Middle frontal gyrus (tissue), 1 donor: ENCODE results near the gene CFAP53.

Experiments
- DNase-seq: peaks from one replicate; pipeline ENCODE4 v3.0.0-alpha.2; 2015; ENCODE audit warnings: low spot score; ENCODE audit errors: extremely low spot score

The CFAP53 gene

DNA sequence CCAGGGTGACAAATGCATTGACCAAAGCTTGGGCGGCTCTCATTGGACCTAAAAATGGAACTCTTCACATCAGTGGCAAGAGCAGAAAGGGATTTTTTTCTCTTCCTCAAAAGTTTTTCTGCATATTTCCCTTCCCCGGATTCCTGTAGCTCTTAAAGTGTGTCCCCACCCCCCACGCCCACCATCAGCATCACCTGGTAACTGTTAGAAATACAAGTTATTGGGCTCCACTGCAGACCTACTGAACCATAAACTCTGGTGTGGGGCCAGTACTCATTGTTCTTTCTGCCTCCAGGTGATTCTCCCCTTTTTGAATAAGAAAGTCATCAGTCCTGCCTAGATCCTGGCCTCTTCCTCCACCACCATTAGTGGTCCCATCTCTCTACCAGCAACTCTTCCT lies 70.0 kb downstream of the CFAP53 start:
- DNase-seq, result no peak

DNA sequence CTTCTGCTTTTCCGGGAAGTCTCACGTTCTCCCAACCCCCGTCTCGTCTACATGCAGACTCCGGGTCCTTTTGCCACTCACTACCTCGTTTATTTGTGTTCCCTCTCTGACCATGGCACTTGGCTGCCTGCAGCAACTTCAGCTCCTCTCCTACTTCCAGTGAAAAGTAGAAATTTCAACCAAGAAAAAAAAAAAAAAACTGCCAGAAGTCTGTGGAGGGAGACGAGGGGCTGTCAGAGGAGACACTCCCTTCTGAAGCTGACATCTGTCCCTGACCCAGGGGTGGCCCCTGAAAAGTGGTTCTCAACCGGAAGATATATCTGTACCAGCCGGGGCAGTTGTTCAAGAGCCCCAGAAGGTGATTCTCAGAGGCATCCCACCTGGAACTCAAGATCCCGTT lies 70.6 kb downstream of the CFAP53 start:
- DNase-seq, result no peak

DNA sequence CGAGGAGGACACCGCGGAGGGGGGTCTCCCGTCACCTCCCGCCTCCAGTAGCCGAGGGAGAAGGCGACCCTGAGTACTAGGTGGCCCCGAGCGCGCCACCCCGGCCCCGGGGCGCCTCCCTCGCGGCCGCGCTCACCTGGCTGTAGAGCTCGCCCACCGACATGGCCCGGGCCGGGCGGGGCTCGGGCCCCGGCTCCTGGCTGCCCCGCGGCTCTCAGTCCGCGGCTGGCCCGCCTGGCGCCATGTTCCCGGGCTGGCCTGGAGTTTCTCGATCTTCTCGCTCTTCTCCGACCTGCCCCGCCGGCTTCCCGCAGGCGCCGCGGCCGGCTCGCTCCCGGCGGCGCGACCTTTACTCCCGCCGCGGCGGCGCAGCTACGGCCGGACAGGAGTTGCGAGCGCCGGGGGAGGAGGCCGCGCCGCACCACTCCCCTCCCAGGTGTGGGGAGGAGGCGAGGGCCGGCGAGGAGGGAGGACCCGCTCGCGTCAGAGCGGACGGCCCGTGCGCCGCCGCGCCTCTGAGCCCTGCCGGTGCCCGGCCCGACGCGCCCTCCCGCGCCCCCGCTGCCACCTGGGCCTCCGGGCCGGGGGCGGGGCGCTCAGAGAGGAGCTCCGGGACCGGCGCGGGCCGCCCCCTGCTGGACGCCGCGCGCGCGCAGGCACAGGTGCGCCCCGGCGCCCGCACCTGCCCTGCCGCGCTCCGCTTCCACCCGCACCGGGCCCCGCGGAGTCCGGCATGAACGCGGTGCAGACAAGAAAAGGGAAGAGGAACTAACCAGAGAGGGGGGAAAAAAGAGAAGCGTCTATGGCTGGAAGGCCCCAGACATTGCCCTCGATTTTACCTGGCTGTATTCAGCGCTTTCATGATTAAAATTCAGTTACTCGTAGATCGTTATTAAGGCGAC lies 71.4 kb downstream of the CFAP53 start, which contains the start of gene MYO5B:
TSS of gene MYO5B (minus strand) at position 517 of the 902 bp plus-strand sequence. CDS start at position 163, 354 bp downstream.
- no peak for DNase-seq

DNA sequence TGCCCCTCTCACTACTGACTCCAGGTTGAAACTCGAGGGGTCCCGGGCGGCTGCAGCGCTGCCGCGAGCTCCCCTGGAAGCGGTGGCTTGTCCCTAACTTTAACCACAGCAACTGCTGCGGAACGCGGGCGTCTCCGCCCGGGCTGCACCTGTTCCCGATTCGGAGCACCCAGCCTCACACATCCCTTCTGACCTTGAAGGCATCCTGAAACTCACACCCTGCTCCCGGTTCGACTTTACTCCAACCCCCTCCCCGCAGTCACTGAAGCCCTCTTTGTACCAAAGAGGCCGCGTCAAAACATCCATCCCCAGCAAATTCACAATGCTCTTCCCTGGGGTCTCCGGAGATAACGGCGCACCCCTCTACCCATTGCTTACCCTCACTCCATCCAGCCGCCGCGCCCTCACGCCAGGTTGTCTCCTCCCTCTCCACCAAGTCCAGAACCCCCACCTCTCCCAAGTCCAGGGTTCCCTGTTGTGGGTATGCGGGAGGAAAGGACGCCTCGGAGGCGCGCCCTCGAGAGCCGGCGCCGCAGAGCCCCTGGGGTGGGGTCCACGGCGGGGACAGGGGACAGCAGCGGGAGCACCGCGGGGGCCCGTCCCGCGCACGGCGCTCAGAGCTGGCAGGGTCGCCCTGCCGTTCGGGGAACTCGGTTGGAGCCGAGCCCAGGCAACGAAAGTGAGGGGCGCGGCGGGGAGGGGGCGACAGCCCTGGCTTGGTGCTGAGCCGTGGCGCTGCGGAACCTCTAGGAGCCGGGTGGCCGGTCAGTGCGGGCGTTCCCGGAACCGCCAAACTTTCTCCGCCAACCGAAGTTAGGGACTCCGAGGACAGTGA lies 72.3 kb downstream of the CFAP53 start:
- no peak for DNase-seq

- no peak for DNase-seq
Observed at GRCh38 chr18:50192995-50193795, 73.1 kb downstream of the CFAP53 start.

DNA sequence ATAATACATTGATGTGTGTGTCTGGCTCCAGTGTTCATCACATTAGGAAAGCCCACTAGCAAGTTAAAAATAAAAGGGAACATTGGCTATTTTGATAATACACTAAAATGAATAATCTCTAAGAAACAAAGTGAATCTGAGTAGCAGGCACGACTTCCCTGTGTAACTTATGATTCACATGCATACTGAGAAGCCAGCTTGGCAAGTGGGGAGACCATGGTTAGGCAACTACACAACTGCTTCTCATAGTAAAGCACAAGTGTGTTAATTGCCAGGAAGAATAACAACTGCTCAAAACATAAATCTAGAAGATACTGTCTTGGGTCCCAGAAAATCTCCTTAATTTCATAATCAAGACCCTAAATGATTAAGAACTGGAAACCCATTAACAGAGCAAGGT lies 75.4 kb downstream of the CFAP53 start:
- no peak for DNase-seq

GRCh38 chr18:50190236-50190635 lies 76.1 kb downstream of the CFAP53 start:
- DNase-seq, result no peak

DNA sequence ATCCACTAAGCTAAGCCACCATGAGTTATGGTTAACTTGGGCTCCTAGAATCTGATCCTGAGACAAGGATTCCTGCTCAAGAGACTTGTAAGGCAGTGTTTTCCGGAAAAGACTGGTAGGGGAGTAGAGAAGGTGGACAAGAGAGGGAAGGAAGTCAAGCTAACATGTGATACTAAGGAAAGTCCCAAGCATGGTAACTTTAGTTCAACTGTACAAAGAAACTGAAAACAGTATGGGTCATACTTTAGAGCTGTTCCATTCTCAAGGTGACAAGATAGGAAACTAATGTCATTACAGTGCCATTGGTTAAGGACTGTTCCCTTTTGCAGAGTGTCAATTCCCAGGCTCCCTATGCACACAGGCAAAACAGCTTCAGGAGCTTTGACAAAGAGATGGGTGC lies 77.1 kb downstream of the CFAP53 start:
- DNase-seq, result no peak

- DNase-seq, result no peak
Observed at GRCh38 chr18:50188652-50189051, 77.6 kb downstream of the CFAP53 start.

DNA sequence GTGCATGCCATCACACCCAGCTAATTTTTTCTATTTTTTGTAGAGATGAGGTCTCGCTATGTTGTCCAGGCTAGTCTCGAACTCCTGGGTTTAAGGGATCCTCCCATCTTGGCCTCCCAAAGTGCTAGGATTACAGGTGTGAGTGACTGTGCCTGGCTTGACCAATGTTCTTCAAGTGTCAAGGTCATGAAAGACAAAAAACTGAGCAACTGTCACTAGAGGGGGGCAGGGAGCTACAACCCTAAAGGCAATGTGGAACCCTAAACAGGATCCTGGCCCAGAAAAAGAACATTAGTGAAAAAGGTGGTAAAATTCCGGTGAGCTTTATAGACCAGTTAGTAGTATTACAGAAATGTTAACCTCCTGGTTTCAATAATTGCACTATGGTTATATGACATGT lies 78.6 kb downstream of the CFAP53 start:
- DNase-seq, result no peak

DNA sequence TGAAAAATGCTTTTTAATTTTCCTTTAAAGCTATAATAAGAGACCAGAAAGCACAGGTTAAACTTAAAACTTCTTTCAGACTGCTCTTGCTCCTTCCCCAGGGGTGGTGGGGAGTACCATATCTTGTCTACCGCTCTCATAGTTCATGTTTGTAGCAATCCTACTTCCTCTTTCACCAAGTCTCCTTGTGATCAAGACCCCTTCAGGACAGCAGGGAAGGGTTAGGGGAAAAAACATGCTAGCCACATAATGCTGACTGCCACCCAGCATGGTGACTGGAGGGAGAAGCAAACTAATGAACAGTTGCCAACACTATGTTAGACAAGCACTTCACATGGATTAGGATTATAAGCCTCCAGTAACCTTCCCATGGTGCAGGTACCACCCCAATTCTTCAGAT lies 79.9 kb downstream of the CFAP53 start:
- no peak for DNase-seq

DNA sequence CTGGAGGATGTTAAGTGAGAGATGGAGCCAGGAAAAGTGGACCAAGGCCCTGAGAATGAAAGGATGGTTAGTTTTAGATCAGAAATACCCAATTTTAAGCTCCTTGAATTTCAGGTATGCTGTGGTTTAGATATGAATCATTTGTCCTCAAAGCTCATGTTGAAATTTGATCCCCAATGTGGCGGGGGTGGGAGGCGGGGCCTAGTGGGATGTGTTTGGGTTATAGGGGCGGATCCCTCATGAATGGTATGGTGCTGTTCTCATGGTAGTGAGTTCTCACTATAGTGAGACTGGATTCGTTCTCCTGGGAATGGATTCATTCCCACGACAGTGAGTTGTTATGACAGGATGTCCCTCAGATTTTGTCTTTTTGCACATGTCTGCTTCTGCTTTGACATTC lies 82.7 kb downstream of the CFAP53 start:
- DNase-seq, result no peak

DNA sequence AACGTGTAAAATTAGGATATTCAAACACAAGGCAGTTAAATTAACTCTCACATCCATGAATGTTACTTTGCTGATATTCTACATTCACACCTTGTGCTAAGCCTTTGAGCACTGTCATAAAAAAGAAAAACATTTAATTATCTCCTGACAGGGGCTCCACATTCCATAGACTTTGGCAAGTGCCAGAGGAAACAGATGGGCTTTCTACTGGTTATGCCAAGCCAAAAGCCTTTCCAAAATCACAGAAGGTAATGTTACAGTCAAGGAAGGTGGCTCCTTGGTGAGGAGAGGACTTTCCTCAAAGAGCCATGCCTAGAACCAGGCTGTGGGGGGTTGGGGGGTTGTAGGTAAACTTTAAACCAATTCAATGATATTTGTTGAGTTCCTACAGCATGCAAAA lies 83.8 kb downstream of the CFAP53 start:
- DNase-seq, result no peak

DNA sequence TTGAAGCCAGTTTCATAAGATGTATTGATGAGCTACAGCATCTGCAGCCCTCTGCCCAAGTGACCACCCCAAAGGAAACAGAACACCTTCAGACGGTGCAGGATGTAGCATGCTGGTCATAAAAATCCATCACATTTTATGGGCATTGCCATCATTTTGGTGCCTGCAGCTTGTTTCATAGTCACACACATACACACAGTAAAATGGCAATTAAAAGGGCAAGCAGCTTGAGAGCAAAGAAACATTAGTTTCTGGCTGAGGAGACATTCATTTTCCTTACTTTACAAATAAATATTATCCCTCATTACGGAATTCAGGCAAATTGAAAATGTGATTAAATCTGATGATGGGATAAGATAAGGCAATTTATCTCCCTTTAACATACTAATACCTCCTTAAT lies 84.7 kb downstream of the CFAP53 start:
- DNase-seq, result no peak

DNA sequence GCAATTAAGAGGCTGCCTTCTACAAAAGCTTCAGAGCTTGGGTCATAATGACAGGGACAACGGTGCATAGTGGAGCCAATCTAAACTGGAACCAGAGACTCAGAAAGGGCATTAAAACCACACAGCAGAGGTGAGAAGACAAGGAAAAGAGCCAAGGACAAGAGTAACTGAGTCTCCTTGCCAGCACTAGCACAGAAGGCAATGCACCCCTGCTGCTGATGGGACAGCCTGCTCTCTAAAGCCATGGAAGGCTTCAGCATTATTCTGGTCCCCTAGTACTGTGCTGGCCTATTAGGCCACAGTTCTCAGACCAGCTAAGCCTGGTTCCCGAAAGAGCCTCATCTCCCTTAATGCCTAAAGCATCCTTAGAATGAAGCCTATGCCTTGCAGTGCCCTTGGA lies 86.8 kb downstream of the CFAP53 start:
- no peak for DNase-seq

DNA sequence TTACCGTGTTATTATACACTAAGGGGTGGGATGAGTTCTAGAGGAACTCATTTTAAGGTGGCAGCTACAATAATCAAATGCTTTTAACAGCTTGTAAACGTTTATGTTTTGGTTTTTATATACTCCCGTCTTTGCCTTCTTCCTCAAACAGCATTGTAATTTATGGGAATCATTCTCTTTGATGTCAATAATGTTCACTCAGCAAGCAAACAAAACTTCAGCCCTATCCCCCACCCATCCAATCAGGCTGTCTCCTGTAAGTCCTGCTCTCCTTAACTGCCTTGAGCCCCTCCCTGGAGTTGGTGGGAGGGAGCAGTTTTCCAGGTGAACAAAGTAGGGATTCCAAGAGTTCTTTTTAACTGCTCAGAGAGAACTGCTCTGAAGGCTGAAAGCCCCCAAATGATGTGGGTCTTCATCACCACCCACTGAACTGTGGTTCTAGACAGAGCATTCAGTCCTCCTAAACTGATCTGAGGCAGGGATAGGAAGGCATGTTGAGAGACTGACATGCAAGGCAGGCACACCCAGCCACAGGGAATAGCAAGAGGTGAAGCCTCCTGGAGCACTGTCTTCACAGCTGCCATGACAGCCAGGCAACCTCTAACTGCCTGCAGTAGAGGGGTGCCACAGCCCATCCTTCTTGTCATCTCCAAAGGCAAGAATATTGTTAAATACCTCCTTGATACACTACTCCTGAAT lies 88.9 kb downstream of the CFAP53 start:
- DNase-seq, result no peak
